GM12892 (cell line): ENCODE data around the gene MAP2K6.

Experiments used
- DNase-seq: peaks from one replicate; pipeline ENCODE4 v3.0.0; 2011; ENCODE audit not compliant: insufficient read length
- FAIRE-seq: peaks from 2 replicates; lab custom pipeline; 2011; peaks lifted over from hg19 to GRCh38; lab: Jason Lieb, UNC
- POLR2A ChIP-seq: IDR thresholded peaks from 2 replicates; pipeline ENCODE4 v1.6.1; 2011; ENCODE audit warnings: low read depth, low read length, control low read depth
- POLR2AphosphoS5 ChIP-seq: IDR thresholded peaks from 2 replicates; pipeline ENCODE4 v1.6.1; 2011; ENCODE audit warnings: low read depth, low read length, control low read depth
- TAF1 ChIP-seq: IDR thresholded peaks from 2 replicates; pipeline ENCODE4 v1.6.1; 2011; ENCODE audit warnings: low read depth, mild to moderate bottlenecking, control low read depth, low read length, borderline replicate concordance

Gene MAP2K6

DNA sequence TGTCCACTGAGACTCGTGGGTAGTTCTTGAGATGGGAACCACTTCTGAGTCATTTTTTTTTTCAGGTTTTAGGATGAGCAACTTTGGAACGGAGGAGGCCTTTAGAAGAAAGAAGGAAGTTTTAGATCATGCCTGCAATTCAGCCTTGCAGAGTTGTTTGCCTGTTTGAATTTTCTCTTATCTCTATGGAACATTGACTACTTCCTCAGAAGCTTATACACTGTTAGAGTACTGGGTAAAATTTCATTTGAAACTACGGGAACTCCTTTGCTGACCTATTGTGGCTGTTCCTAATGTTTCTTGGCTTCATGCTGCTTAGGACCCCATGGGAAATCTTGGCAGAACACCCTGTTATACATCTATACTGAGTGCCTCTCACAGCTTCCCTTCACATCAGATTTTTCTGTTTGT is 70.8 kb downstream of the MAP2K6 start:
- DNase-seq (no peak), FAIRE-seq (no peak)
- TF ChIP-seq POLR2A (no peak), TAF1 (no peak), POLR2AphosphoS5 (no peak)

DNA sequence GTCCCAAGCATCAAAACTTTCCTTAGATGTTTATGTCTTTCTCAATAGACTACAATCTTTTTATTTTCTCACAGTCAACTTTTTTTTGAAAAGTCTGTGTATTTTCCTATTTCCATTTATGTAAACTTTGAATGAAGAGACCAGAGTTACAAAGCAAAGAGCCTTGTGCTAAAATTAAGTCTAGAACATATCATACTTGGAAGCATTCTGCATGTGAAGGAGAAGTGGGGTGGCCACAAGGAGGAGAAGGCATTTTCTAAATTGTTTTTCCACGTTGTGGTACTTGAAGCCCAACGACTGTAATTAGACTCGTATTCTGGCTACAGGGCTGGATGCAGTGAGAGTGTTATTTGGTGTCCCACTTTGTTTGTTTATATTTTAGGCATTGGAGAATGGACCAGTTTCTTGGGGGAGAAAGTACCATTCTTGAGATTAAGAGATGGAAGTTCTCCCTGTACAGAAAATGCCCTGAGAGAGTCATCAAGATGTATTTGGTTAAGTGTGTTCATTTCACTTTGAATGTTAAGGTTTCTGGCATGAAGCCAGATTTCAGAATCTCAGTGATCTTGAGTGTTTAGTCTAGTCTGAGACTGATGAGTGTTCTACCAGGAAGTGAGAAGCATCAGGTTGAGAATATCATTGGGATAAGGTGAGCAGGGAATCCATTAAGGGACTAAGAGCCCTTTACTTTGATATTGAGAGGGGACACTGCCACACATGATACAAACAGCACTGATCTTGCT is 71.6 kb downstream of the MAP2K6 start:
- no peak for TF ChIP-seq POLR2AphosphoS5
- no peak for TF ChIP-seq POLR2A
- TF ChIP-seq TAF1: no peak
- peak; percentile 27 for FAIRE-seq
- DNase-seq: no peak

DNA sequence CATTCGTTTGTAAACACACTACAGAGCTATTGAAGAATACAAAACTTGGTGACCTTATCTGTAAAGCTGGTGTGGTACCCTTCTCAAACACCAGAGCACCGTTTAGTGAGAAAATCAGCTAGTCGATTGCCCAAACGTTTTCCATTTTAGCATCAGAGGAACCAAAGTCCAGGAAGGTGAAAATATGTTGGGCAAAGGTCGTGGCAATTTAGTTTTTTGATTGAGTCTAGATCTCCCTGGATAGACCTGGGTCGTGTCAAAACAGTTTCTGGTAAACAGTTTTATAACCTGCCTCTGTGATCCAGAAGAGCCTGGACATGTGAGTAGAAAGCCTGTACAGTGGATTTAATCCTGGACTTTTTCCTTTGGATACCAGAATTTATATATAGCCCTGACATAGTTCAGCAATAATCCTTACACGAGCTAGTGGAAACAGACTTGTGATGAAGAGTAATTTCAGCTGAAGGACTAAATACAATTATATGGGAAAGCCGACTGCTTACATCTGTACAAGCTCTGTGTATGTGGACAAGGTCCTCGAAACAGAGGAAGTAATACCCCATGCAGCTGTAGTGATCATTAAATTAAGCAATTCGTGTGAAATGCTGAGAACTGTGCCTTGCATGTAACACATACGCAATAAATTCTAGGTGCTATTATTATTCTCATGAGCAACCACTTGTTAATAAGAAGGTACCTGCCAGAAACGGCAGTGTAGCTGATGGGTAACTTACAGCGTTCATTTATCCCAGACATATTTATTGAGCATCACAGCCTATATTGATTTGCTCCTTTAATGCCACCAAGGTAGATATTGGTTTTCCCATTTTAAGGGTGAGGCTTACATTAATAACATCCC is 72.5 kb downstream of the MAP2K6 start:
- DNase-seq (no peak), FAIRE-seq (no peak)
- TF ChIP-seq POLR2AphosphoS5 (no peak), TAF1 (no peak), POLR2A (no peak)

DNA sequence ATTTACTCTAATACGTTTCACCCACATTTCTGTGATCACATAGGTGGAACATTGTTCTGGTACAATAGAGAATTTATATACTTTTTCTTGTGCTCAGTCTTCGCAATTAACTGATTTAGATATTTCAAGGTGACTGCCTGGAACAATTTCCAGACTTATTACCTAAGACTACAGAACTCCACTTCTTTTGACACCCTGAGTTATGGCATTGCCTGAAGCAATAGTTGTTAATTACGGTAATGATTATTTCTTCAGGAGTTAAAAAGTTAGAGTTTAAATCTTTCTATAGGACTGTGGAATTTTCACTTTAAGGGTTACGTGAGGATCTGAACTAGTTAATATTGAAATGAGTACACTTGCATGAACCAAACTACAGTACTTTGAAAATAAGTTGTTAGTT is 74.8 kb downstream of the MAP2K6 start:
- FAIRE-seq: no peak
- TF ChIP-seq POLR2A (no peak), TAF1 (no peak), POLR2AphosphoS5 (no peak)

GRCh38 chr17:69492410-69493071 is 78.0 kb downstream of the MAP2K6 start:
- no peak for FAIRE-seq
- no peak for DNase-seq
- TF ChIP-seq TAF1: no peak
- no peak for TF ChIP-seq POLR2AphosphoS5
- TF ChIP-seq POLR2A: no peak

More for the DNA sequence above, 74.8 kb downstream of the MAP2K6 start:
- DNase-seq: no peak

GRCh38 chr17:69495787-69496186 is 81.3 kb downstream of the MAP2K6 start:
- FAIRE-seq (no peak), DNase-seq (no peak)
- TF ChIP-seq POLR2AphosphoS5 (no peak), TAF1 (no peak), POLR2A (no peak)

DNA sequence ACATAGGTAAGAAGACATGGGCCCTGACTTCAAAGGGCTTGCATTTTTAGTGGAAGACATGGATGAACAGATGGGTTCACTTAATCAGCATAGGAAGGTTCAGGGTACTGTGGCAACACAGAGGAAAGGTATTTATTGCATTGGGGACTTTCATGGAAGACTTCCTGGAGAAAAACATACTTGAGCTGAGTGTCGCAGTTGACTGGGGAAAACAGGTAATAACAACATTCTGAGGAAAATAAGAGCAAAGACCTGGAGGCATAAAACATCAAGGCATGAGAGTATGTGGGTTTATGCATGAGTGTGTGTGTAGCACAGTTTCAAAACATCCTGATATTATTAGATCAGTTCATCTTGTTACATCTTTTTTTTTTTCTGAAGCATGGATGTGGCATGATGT is 82.7 kb downstream of the MAP2K6 start:
- FAIRE-seq: no peak
- TF ChIP-seq POLR2AphosphoS5 (no peak), TAF1 (no peak), POLR2A (no peak)
- DNase-seq: no peak

DNA sequence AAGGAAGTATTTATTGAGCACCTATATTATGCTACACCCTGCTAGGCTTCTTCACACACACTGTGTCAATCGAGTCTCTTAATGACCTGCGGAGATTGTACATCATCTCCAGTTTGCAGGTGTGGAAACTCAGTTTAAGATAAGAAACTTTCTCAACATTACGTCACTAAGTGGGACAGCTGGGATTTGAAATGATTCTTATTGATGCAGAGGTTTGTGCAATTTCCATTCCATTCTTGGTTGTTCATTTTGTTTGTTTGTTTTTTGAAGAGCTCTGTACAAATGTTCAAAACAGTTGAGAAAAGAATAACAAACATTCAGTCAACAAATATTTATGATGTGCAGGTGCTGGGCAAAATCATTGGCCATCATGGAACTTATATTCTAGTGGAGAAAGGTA is 84.8 kb downstream of the MAP2K6 start:
- no peak for DNase-seq
- FAIRE-seq: no peak
- TF ChIP-seq POLR2A (no peak), POLR2AphosphoS5 (no peak), TAF1 (no peak)

- no peak for FAIRE-seq
Measured at GRCh38 chr17:69500911-69501429, 86.5 kb downstream of the MAP2K6 start.

DNA sequence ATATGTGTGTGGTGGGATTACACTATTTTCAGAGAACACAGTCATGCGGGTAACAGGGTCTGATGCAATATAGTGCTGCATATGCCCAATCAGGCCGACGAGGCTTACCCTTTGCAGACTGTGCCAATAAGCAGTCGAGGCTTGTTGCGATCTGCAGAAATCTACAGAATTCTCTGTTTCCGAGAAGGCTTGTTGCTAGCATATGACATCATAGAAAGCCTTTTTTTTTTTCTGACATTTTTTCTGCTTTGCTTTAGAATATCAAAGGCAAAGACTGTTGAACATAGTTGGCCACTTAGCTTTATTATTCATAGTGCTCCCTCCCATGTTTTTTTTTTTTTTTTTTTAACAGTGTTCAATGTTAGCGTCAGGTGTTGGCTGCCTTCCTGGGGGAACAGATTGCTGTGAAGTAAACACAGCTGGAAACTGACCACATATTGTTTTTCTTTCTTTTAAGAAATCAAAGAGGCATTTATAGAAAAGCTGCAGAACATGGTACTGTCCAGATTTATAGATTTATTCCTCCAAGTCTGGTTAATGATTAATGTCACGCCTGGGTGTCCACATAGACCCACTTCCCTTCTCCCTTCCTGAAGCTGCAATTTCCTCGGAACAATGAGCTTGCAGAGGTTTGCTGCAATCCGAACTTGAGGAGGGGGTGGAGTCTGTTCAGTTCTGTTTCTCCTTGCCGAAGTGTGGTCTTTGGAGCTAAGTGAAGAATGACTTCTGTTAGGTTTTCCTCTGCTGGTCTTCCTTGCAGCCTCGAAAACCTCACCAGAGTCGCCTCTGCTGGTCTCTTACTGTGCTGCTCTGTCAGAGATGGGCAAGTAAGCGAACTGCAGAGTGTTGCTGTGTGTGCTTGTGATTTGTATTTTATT is 87.3 kb downstream of the MAP2K6 start:
- DNase-seq (no peak), FAIRE-seq (peak; percentile 62)
- TF ChIP-seq POLR2AphosphoS5 (no peak), POLR2A (no peak), TAF1 (no peak)

More at GRCh38 chr17:69500911-69501429, 86.5 kb downstream of the MAP2K6 start:
- DNase-seq: no peak
- no peak for TF ChIP-seq TAF1
- TF ChIP-seq POLR2A: no peak
- TF ChIP-seq POLR2AphosphoS5: no peak

- FAIRE-seq (peak; percentile 88), DNase-seq (peak; percentile 33)
- TF ChIP-seq POLR2AphosphoS5 (no peak), TAF1 (no peak), POLR2A (no peak)
Measured at GRCh38 chr17:69503711-69504110, 89.2 kb downstream of the MAP2K6 start.
